HG03159 (cell line): ENCODE results near the gene ATXN1.

Source experiments
- ATAC-seq: cut with Tn5 transposase; IDR thresholded peaks from one replicate; pipeline ENCODE4 v1.9.1; 2021; ENCODE audit warnings: mild to moderate bottlenecking, moderate library complexity; ENCODE audit not compliant: unreplicated experiment

ATXN1 gene

GRCh38 chr6:16305788-16306187 is 455.5 kb downstream of the ATXN1 start:
- ATAC-seq: peak; percentile 24

GRCh38 chr6:16305246-16305725 is 456.0 kb downstream of the ATXN1 start:
- peak; percentile 74 for ATAC-seq

GRCh38 chr6:16302721-16303552 is 458.3 kb downstream of the ATXN1 start:
- no peak for ATAC-seq

GRCh38 chr6:16301511-16301910 is 459.7 kb downstream of the ATXN1 start:
- peak; percentile 56 for ATAC-seq

- ATAC-seq: no peak
These were observed 461.4 kb downstream of the ATXN1 start for GRCh38 chr6:16299861-16300260.

- ATAC-seq: no peak
These were observed 465.1 kb downstream of the ATXN1 start for GRCh38 chr6:16296061-16296670.

GRCh38 chr6:16295471-16295870 is 465.8 kb downstream of the ATXN1 start:
- ATAC-seq: no peak

- ATAC-seq: no peak
These were observed 466.2 kb downstream of the ATXN1 start for GRCh38 chr6:16295060-16295459.

GRCh38 chr6:16294371-16294770 is 466.9 kb downstream of the ATXN1 start:
- ATAC-seq: no peak

GRCh38 chr6:16292942-16293341 is 468.3 kb downstream of the ATXN1 start:
- no peak for ATAC-seq

GRCh38 chr6:16292432-16292831 is 468.8 kb downstream of the ATXN1 start:
- no peak for ATAC-seq

- no peak for ATAC-seq
These were observed 469.5 kb downstream of the ATXN1 start for GRCh38 chr6:16291739-16292138.

- no peak for ATAC-seq
These were observed 473.1 kb downstream of the ATXN1 start for GRCh38 chr6:16288163-16288562.

GRCh38 chr6:16286151-16286522 is 475.1 kb downstream of the ATXN1 start:
- ATAC-seq: no peak

GRCh38 chr6:16285467-16286150 is 475.7 kb downstream of the ATXN1 start:
- ATAC-seq: no peak

GRCh38 chr6:16284472-16284871 is 476.8 kb downstream of the ATXN1 start:
- ATAC-seq: no peak

- ATAC-seq: no peak
These were observed 478.9 kb downstream of the ATXN1 start for GRCh38 chr6:16282370-16282769.

- ATAC-seq: no peak
These were observed 482.0 kb downstream of the ATXN1 start for GRCh38 chr6:16279243-16279642.

GRCh38 chr6:16278750-16279149 is 482.5 kb downstream of the ATXN1 start:
- ATAC-seq: no peak

GRCh38 chr6:16278048-16278724 is 483.1 kb downstream of the ATXN1 start:
- ATAC-seq: no peak
